ENCODE data around the gene GPR119. TPM values are rescaled to one million over a fixed set of nuclear protein-coding genes. Genes with fewer than 3 reads are reported as not detected.
"Not testable (repeated sequence)": the region's sequence is repeated elsewhere in the genome, so short reads cannot be mapped to it uniquely, and the experiment has no call there.

The GPR119 gene
- total RNA-seq (2021; ENCODE audit: unreplicated experiment) (not detected), Bru-seq, nascent RNA (not detected), BruChase-seq, experiment 1, labeled RNA remaining after a 6-hour chase (percentile 14 among the genes with signal in this experiment), BruChase-seq, experiment 2, labeled RNA remaining after a 2-hour chase (not detected)
- polyA plus RNA-seq (2012), result not detected in 2 replicates
- long read RNA-seq, result 0 reads

GRCh38 chrX:130385520-130385919 lies at the start of gene GPR119:
TSS of gene GPR119 (minus strand) at chrX:130385674. CDS start at chrX:130385447, 227 bp downstream.
- DNase-seq (ENCODE audit: low read depth, low spot score) (no peak), ATAC-seq (no peak)
- Histone ChIP-seq H3K4me3 (replicated peaks in 1 of 2; ENCODE audit: low read depth in 1 of 2, low read length in 2 of 2) (no peak within 1 kb of the TSS), H3K9me3 (ENCODE audit: control insufficient read depth in 1 of 2, insufficient read depth in 1 of 2, low read depth in 1 of 2, low read length in 2 of 2) (no peaks in the 10 kb centered on the region), H3K9me2 (ENCODE audit: insufficient read depth) (no peaks in the 10 kb centered on the region), H3K4me1 (ENCODE audit: control insufficient read depth in 1 of 2, insufficient read depth in 2 of 2, low read length in 2 of 2) (no peaks in the 10 kb centered on the region), H3K79me2 (ENCODE audit: insufficient read depth, low read length) (no peaks in the 10 kb centered on the region), H3K27ac (ENCODE audit: low read depth, low read length) (no peak within 1 kb of the TSS), H3K9ac (ENCODE audit: low read length) (no peak within 1 kb of the TSS), H2AFZ (ENCODE audit: low read depth, low read length, poor library complexity, severe bottlenecking) (no peak within 1 kb of the TSS), H3K36me3 (ENCODE audit: control insufficient read depth in 1 of 2, insufficient read depth in 2 of 2, low read length in 2 of 2) (no peaks in the 10 kb centered on the region), H4K20me1 (ENCODE audit: insufficient read depth) (no peaks in the 10 kb centered on the region), H3K27me3 (ENCODE audit: insufficient read depth, low read length) (no peaks in the 10 kb centered on the region), H3K4me2 (ENCODE audit: low read length) (no peak within 1 kb of the TSS)
- ChIA-PET RAD21 (ENCODE audit: low non-redundant PET in 1 of 2, low total read pairs in 2 of 2, uncharacterized antibody in 2 of 2, unreplicated experiment in 2 of 2) (no interaction called here), CTCF (no interaction called here), POLR2A (no interaction called here)
- TF ChIP-seq MAX (IDR thresholded peaks at IDR 0.05) (no peak), CBX3 (IDR thresholded peaks at IDR 0.05; ENCODE audit: low read depth) (no peak), ZNF274 (IDR thresholded peaks at IDR 0.05; ENCODE audit: low read depth, low read length) (no peak), SP1 (IDR thresholded peaks at IDR 0.05; ENCODE audit: low read depth) (no peak)
- no TSS peak for BruUV-seq (replicated peaks)
- intact Hi-C loops (cut with micrococcal nuclease), result no loop called here

DNA sequence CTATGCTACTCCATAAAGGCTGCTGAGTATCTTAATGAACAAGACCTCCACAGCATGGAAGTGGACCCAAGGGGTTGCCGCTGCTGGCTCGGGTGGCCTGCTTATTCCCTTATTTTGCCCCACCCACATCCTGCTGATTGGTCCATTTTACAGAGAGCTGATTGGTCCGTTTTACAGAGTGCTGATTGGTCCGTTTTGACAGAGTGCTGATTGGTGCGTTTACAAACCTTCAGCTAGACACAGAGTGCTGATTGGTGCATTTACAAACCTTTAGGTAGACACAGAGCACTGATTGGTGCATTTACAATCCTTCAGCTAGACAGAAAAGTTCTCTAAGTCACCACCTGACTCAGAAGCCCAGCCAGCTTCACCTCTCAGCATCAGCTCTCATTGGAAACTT lies 43.8 kb upstream of the GPR119 start:
- H3K9ac ChIP-seq (ENCODE audit: low read length); H3K9me3 ChIP-seq (ENCODE audit: control insufficient read depth in 1 of 2, insufficient read depth in 1 of 2, low read depth in 1 of 2, low read length in 2 of 2); BruUV-seq (replicated peaks); H3K9me2 ChIP-seq (ENCODE audit: insufficient read depth); ATAC-seq; RAD21 ChIA-PET (ENCODE audit: low non-redundant PET in 1 of 2, low total read pairs in 2 of 2, uncharacterized antibody in 2 of 2, unreplicated experiment in 2 of 2); H3K36me3 ChIP-seq (ENCODE audit: control insufficient read depth in 1 of 2, insufficient read depth in 2 of 2, low read length in 2 of 2); H2AFZ ChIP-seq (ENCODE audit: low read depth, low read length, poor library complexity, severe bottlenecking); H3K4me2 ChIP-seq (ENCODE audit: low read length); intact Hi-C loops (cut with micrococcal nuclease); H4K20me1 ChIP-seq (ENCODE audit: insufficient read depth); POLR2A ChIA-PET; CTCF ChIA-PET; H3K79me2 ChIP-seq (ENCODE audit: insufficient read depth, low read length); H3K27me3 ChIP-seq (ENCODE audit: insufficient read depth, low read length); H3K4me1 ChIP-seq (ENCODE audit: control insufficient read depth in 1 of 2, insufficient read depth in 2 of 2, low read length in 2 of 2); H3K4me3 ChIP-seq (replicated peaks in 1 of 2; ENCODE audit: low read depth in 1 of 2, low read length in 2 of 2); DNase-seq (ENCODE audit: low read depth, low spot score); H3K27ac ChIP-seq (ENCODE audit: low read depth, low read length): not testable (repeated sequence)
